Stimulated activated naive B cell treated with anti-CD40 and anti-IgM and Interleukin-4, amounts not matched to agents 10 μg/mL and 1 μg/mL and 100 μg/mL, for 72 hours (primary cell): ENCODE data around the gene SMAP1.

Experiments
- ATAC-seq, 2 donors: fragments of 150-1000 bp; cut with Tn5 transposase; replicated peaks; 2 replicates each; pipeline ENCODE4 v1.10.0; 2021; ENCODE audit warnings: moderate library complexity in 1 of 2
- DNase-seq: peaks from one replicate; pipeline ENCODE4 v3.0.0; 2021
- H3K27ac Mint-ChIP-seq: one replicate; pipeline ENCODE4 v1.8.0; 2022; ENCODE audit warnings: mild to moderate bottlenecking, mixed read lengths
- H3K27me3 Mint-ChIP-seq, 2 donors: one replicate each; pipeline ENCODE4 v1.8.0; 2022; ENCODE audit warnings: mixed read lengths in 2 of 2
- H3K36me3 Mint-ChIP-seq, 2 donors: one replicate each; pipeline ENCODE4 v1.8.0; 2022; ENCODE audit warnings: mixed read lengths in 2 of 2, mild to moderate bottlenecking in 1 of 2
- H3K4me1 Mint-ChIP-seq, 2 donors: one replicate each; pipeline ENCODE4 v1.8.0; 2022; ENCODE audit warnings: mixed read lengths in 2 of 2, mild to moderate bottlenecking in 1 of 2
- H3K4me3 Mint-ChIP-seq, 2 donors: one replicate each; pipeline ENCODE4 v1.8.0; 2022; ENCODE audit warnings: mild to moderate bottlenecking in 2 of 2, mixed read lengths in 2 of 2, moderate library complexity in 1 of 2
- H3K9me3 Mint-ChIP-seq, 2 donors: one replicate each; pipeline ENCODE4 v1.8.0; 2022; ENCODE audit warnings: mixed read lengths in 2 of 2, mild to moderate bottlenecking in 1 of 2

Gene SMAP1

DNA sequence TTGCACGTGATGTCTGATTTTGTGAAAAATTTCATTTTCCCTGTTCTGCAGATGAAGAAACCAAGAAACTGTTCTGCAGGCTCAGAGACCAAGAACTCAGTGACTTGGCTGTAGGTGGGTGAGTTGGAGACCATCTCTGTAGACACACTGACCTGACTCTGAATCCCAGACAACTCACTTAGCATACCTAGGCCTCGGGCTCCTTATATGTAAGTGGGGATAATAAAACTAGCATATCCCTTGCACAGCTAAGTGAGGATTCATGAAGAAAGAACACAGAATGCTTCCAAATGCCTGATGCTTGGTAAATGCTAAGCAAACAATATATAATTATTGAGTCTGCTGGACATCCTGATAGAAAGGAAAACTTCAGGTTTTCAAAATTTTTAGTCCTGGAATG, 218.4 kb downstream of the SMAP1 start:
- DNase-seq: no peak
- peaks cover 0 to 4% of the 10 kb centered on the region in 2 donors for H3K4me1 Mint-ChIP-seq
- no peak overlapping the region for H3K4me3 Mint-ChIP-seq
- H3K27ac Mint-ChIP-seq: no peak overlapping the region
- no peaks in the 10 kb centered on the region for H3K36me3 Mint-ChIP-seq
- H3K9me3 Mint-ChIP-seq: no peaks in the 10 kb centered on the region
- peaks cover 10 to 30% of the 10 kb centered on the region in 2 donors for H3K27me3 Mint-ChIP-seq
- no peak for ATAC-seq

DNA sequence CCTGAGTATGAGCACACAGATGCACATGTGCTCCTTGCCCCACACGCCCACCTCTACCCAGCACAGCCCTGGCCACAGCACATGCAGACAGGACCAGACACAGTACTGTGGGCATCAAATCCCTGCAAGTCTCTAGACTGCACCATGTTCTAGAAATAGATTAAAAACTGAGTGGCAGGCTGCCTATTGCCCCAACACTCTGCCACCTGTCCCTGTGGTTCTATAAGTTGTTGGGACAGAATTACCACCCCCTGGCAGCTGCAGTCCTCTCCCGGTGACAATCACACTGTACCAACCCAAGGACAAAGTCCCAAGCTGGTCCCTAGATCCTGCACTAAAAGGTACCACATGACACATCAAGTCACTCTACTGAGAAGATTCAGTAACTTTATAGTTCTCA, 219.0 kb downstream of the SMAP1 start:
- no peak for DNase-seq
- ATAC-seq: peak in 1 of 2 donors; percentile 37
- Mint-ChIP-seq H3K27me3 (peaks cover 10 to 24% of the 10 kb centered on the region in 2 donors), H3K9me3 (no peaks in the 10 kb centered on the region), H3K36me3 (no peaks in the 10 kb centered on the region), H3K4me3 (no peak overlapping the region), H3K27ac (no peak overlapping the region), H3K4me1 (peaks cover 0 to 4% of the 10 kb centered on the region in 2 donors)

GRCh38 chr6:70889270-70889669, 221.6 kb downstream of the SMAP1 start:
- no peaks in the 10 kb centered on the region for H3K36me3 Mint-ChIP-seq
- H3K4me3 Mint-ChIP-seq: no peak overlapping the region
- H3K4me1 Mint-ChIP-seq: peaks cover 0 to 4% of the 10 kb centered on the region in 2 donors
- H3K9me3 Mint-ChIP-seq: no peaks in the 10 kb centered on the region
- H3K27ac Mint-ChIP-seq: no peak overlapping the region
- no peak for ATAC-seq
- no peak for DNase-seq
- peaks cover 10 to 17% of the 10 kb centered on the region in 2 donors for H3K27me3 Mint-ChIP-seq

DNA sequence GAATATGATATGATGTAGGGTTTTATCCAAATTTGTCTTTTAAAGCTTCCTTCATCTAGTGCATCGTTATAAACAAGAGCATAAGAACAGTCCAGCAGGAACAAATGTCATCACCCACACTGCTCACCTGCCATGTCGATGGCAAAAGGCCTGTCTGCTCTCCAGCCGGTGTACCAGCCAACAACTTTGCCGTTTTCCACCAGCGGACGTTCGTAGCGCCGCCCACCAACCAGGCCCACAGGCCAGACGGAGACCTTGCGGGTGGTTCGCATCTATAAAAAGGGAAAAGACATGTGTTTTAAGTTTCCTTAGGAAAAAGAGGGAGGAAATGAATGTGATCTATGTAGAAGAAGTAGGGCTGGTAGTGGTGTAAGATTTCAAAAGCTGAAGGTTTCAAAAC, 226.3 kb downstream of the SMAP1 start:
- H3K36me3 Mint-ChIP-seq: no peaks in the 10 kb centered on the region

DNA sequence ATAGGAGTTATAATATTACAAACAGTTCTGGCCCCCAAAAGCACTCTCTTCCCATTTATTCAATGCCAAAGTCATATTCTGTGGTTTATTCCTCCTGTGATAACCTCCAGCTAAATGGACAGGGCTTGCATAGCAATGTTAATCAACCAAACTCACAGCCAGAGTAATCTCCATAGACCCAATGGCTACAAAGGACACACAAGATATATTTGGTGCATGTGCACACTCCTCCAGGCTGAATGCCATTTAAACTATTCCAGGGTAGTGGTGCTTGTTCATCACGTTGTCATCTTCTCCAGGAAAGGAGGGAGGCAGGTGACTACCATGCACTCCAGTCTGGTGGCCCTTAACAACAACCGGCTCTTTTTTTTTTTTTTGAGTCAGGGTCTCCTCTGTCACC, 232.4 kb downstream of the SMAP1 start:
- Mint-ChIP-seq H3K27ac (no peak overlapping the region), H3K36me3 (no peaks in the 10 kb centered on the region), H3K9me3 (no peaks in the 10 kb centered on the region), H3K4me3 (no peak overlapping the region), H3K4me1 (no peaks in the 10 kb centered on the region), H3K27me3 (peaks cover 17 to 33% of the 10 kb centered on the region in 2 donors)
- no peak for ATAC-seq
- no peak for DNase-seq

More for the DNA sequence above, 226.3 kb downstream of the SMAP1 start:
- H3K9me3 Mint-ChIP-seq: no peaks in the 10 kb centered on the region
- H3K27me3 Mint-ChIP-seq: peaks cover 11 to 14% of the 10 kb centered on the region in 2 donors
- no peak overlapping the region for H3K4me3 Mint-ChIP-seq
- H3K4me1 Mint-ChIP-seq: no peaks in the 10 kb centered on the region
- ATAC-seq (no peak), DNase-seq (no peak)
- no peak overlapping the region for H3K27ac Mint-ChIP-seq

DNA sequence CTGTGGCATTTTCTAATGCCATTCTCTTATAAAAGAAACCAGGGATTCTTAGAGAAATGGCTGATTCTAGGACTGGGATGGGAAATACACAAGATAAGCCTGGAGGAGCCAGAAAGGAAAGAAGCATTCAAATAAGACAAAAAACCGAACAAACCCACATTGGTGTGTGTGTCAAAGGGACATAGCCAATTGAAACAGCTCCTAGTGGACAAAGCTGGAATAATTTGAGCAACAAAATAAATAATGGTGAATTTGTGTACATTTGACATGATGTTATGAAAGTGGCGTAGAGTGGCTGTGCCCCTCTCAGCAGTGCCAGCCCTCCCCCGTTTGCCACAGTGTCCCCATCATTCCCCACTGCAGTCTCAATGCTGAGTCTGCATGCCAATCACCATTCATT, 233.6 kb downstream of the SMAP1 start:
- no peaks in the 10 kb centered on the region for H3K36me3 Mint-ChIP-seq
- H3K9me3 Mint-ChIP-seq: no peaks in the 10 kb centered on the region
- ATAC-seq: no peak
- H3K27ac Mint-ChIP-seq: no peak overlapping the region
- no peak overlapping the region for H3K4me3 Mint-ChIP-seq
- H3K27me3 Mint-ChIP-seq: peaks cover 13 to 34% of the 10 kb centered on the region in 2 donors
- no peaks in the 10 kb centered on the region for H3K4me1 Mint-ChIP-seq
- no peak for DNase-seq

GRCh38 chr6:70903665-70904452, 236.2 kb downstream of the SMAP1 start:
- no peaks in the 10 kb centered on the region for H3K4me1 Mint-ChIP-seq
- H3K9me3 Mint-ChIP-seq: no peaks in the 10 kb centered on the region
- DNase-seq (no peak), ATAC-seq (no peak)
- H3K27me3 Mint-ChIP-seq: peaks cover 13 to 44% of the 10 kb centered on the region in 2 donors
- H3K27ac Mint-ChIP-seq: no peak overlapping the region
- no peaks in the 10 kb centered on the region for H3K36me3 Mint-ChIP-seq
- no peak overlapping the region for H3K4me3 Mint-ChIP-seq

- Mint-ChIP-seq H3K36me3 (no peaks in the 10 kb centered on the region), H3K4me1 (no peaks in the 10 kb centered on the region), H3K9me3 (no peaks in the 10 kb centered on the region), H3K27ac (peak overlapping the region; percentile 75), H3K27me3 (peaks cover 13 to 31% of the 10 kb centered on the region in 2 donors), H3K4me3 (no peak overlapping the region)
- DNase-seq (no peak), ATAC-seq (no peak)
Measured at GRCh38 chr6:70905742-70906141, 238.1 kb downstream of the SMAP1 start.
